Keratinocyte (primary cell): ENCODE results near the gene STK32C. TPM values are rescaled to one million over a fixed set of nuclear protein-coding genes. Genes with fewer than 3 reads are reported as not detected.

ENCODE experiments used
- DNase-seq: peaks from one replicate; pipeline ENCODE4 v3.0.0-alpha.2; 2011; ENCODE audit warnings: low read depth, missing footprints, low spot score
- FAIRE-seq: peaks from 2 replicates; lab custom pipeline; 2011; peaks lifted over from hg19 to GRCh38; lab: Jason Lieb, UNC
- H2AFZ ChIP-seq: 2 replicates; pipeline ENCODE4 v1.6.0; 2012; ENCODE audit warnings: low read length, control low read depth, inconsistent platforms; ENCODE audit not compliant: control insufficient read depth
- H3K27ac ChIP-seq: 2 replicates; pipeline ENCODE4 v1.5.1; 2011; ENCODE audit warnings: low read length; ENCODE audit not compliant: control insufficient read depth, insufficient read depth
- H3K27me3 ChIP-seq: 3 replicates; pipeline ENCODE4 v1.6.0; 2011; ENCODE audit warnings: low read length; ENCODE audit not compliant: control insufficient read depth, insufficient read depth; ENCODE audit errors: extremely low read depth
- H3K36me3 ChIP-seq, 2 experiments: 2 replicates in 1 of 2; 3 replicates in 1 of 2; pipeline ENCODE4 v1.5.1; 2011; ENCODE audit warnings: low read length in 2 of 2, mild to moderate bottlenecking in 1 of 2; ENCODE audit not compliant: control insufficient read depth in 2 of 2, insufficient read depth in 2 of 2; ENCODE audit errors: extremely low read depth in 1 of 2
- H3K4me1 ChIP-seq: 3 replicates; pipeline ENCODE4 v1.5.1; 2011; ENCODE audit warnings: low read length; ENCODE audit not compliant: control insufficient read depth, insufficient read depth; ENCODE audit errors: extremely low read depth
- H3K4me2 ChIP-seq: 3 replicates; pipeline ENCODE4 v1.6.0; 2011; ENCODE audit warnings: low read depth, low read length; ENCODE audit not compliant: control insufficient read depth, insufficient read depth; ENCODE audit errors: extremely low read depth
- H3K4me3 ChIP-seq, 3 experiments: fragments of 200-600 bp in 1 of 3; sonication (generic) in 1 of 3; 2 replicates in 2 of 3; 3 replicates in 1 of 3; pipeline ENCODE4 v1.5.1; 2011 to 2016; ENCODE audit warnings: low read length in 3 of 3, mild to moderate bottlenecking in 3 of 3, control low read depth in 2 of 3, inconsistent platforms in 1 of 3, low read depth in 1 of 3, mixed read lengths in 1 of 3, mixed run types in 1 of 3, moderate library complexity in 1 of 3; ENCODE audit not compliant: control insufficient read depth in 2 of 3, insufficient read depth in 2 of 3; ENCODE audit errors: extremely low read depth in 1 of 3
- H3K79me2 ChIP-seq: 2 replicates; pipeline ENCODE4 v1.6.0; 2012; ENCODE audit warnings: low read length; ENCODE audit not compliant: control insufficient read depth, insufficient read depth
- H3K9ac ChIP-seq: 3 replicates; pipeline ENCODE4 v1.6.0; 2011; ENCODE audit warnings: low read length; ENCODE audit not compliant: control insufficient read depth, insufficient read depth; ENCODE audit errors: extremely low read depth
- H3K9me1 ChIP-seq: 3 replicates; pipeline ENCODE4 v1.6.0; 2011; ENCODE audit warnings: low read length; ENCODE audit not compliant: control insufficient read depth, insufficient read depth; ENCODE audit errors: extremely low read depth
- H3K9me3 ChIP-seq: 2 replicates; pipeline ENCODE4 v1.5.1; 2012; ENCODE audit warnings: low read depth, low read length; ENCODE audit not compliant: control insufficient read depth
- H4K20me1 ChIP-seq: 3 replicates; pipeline ENCODE4 v1.6.0; 2011; ENCODE audit warnings: low read length; ENCODE audit not compliant: control insufficient read depth, insufficient read depth; ENCODE audit errors: extremely low read depth
- CTCF ChIP-seq, 3 experiments: IDR thresholded peaks in 1 of 3; conservative IDR thresholded peaks in 1 of 3; optimal IDR thresholded peaks in 1 of 3; 2 replicates in 2 of 3; 3 replicates in 1 of 3; pipeline versions ENCODE3 to v1.5.1; 2011; ENCODE audit warnings: low read length in 3 of 3, mild to moderate bottlenecking in 3 of 3, moderate library complexity in 2 of 3, control low read depth in 1 of 3, inconsistent platforms in 1 of 3; ENCODE audit not compliant: insufficient read depth in 2 of 3; ENCODE audit errors: extremely low read depth in 1 of 3
- EZH2 ChIP-seq: IDR thresholded peaks from one replicate; pipeline ENCODE4 v1.6.1; 2012; ENCODE audit warnings: inconsistent platforms, mild to moderate bottlenecking, low read length, moderate library complexity
- dilution Hi-C: fragments of 300-500 bp; cut with MboI; formaldehyde crosslinking; loops from one replicate; pipeline ENCODE4 v1.7.0; 2020; ENCODE audit warnings: low sequenced_read_pairs; ENCODE audit not compliant: extremely low pct_ligation_motif_present
- polyA plus RNA-seq, 5 experiments: library from polyadenylated mRNA; depleted of rRNA in 3 of 5; stranded (reverse) in 3 of 5; stranded (forward) in 1 of 5; unstranded in 1 of 5; fragments of >200 nt; gene quantifications; 1 replicate in 1 of 5; 2 replicates in 3 of 5; 3 replicates in 1 of 5; pipeline versions ENCODE4 v1.2.1 to v1.2.3, GENCODE V29; 2011 to 2012; ENCODE audit warnings: missing spikeins in 2 of 5, low read depth in 1 of 5, low replicate concordance in 1 of 5

Gene STK32C
- polyA plus RNA-seq, 1 donor (not counting 4 experiments of a cell fraction or from before 2014, with no cell fraction given): 4.1 TPM

GRCh38 chr10:132341781-132342180 lies 34.0 kb upstream of the STK32C start:
- dilution Hi-C loops: no loop called here
- Histone ChIP-seq H3K27ac (no peak overlapping the region), H3K9me1 (no peaks in the 10 kb centered on the region)

GRCh38 chr10:132341017-132341416 lies 33.3 kb upstream of the STK32C start:
- Histone ChIP-seq H4K20me1 (no peaks in the 10 kb centered on the region), H3K9me1 (no peaks in the 10 kb centered on the region)
- no peak for FAIRE-seq

More at GRCh38 chr10:132341781-132342180, 34.0 kb upstream of the STK32C start:
- no peaks in the 10 kb centered on the region for H3K9me3 ChIP-seq
- no peaks in the 10 kb centered on the region for H3K36me3 ChIP-seq
- no peaks in the 10 kb centered on the region for H3K79me2 ChIP-seq
- no peak for TF ChIP-seq CTCF (optimal IDR thresholded peaks at IDR 0.05 in 1 of 3, IDR thresholded peaks at IDR 0.05 in 1 of 3, conservative IDR thresholded peaks at IDR 0.05 in 1 of 3; ENCODE audit: extremely low read depth in 1 of 3, insufficient read depth in 2 of 3, low read length in 3 of 3)
- TF ChIP-seq EZH2: no peak
- no peak for DNase-seq
- no peak overlapping the region for H3K4me3 ChIP-seq
- H3K27me3 ChIP-seq: no peaks in the 10 kb centered on the region
- no peaks in the 10 kb centered on the region for H3K4me1 ChIP-seq
- no peak overlapping the region for H2AFZ ChIP-seq
- no peaks in the 10 kb centered on the region for H4K20me1 ChIP-seq
- no peak overlapping the region for H3K4me2 ChIP-seq
- no peak for FAIRE-seq
- H3K9ac ChIP-seq: no peak overlapping the region

More at GRCh38 chr10:132341017-132341416, 33.3 kb upstream of the STK32C start:
- no peak for TF ChIP-seq CTCF (optimal IDR thresholded peaks at IDR 0.05 in 1 of 3, IDR thresholded peaks at IDR 0.05 in 1 of 3, conservative IDR thresholded peaks at IDR 0.05 in 1 of 3; ENCODE audit: extremely low read depth in 1 of 3, insufficient read depth in 2 of 3, low read length in 3 of 3)
- TF ChIP-seq EZH2: no peak
- no peak overlapping the region for H3K27ac ChIP-seq
- dilution Hi-C loops: no loop called here
- H2AFZ ChIP-seq: no peak overlapping the region
- no peaks in the 10 kb centered on the region for H3K79me2 ChIP-seq
- H3K4me1 ChIP-seq: no peaks in the 10 kb centered on the region
- no peak overlapping the region for H3K9ac ChIP-seq
- H3K36me3 ChIP-seq: no peaks in the 10 kb centered on the region
- no peak for DNase-seq
- no peaks in the 10 kb centered on the region for H3K9me3 ChIP-seq
- H3K4me3 ChIP-seq: no peak overlapping the region
- H3K27me3 ChIP-seq: no peaks in the 10 kb centered on the region
- no peak overlapping the region for H3K4me2 ChIP-seq
